ENCODE data around the gene CNTNAP2.

The CNTNAP2 gene

DNA sequence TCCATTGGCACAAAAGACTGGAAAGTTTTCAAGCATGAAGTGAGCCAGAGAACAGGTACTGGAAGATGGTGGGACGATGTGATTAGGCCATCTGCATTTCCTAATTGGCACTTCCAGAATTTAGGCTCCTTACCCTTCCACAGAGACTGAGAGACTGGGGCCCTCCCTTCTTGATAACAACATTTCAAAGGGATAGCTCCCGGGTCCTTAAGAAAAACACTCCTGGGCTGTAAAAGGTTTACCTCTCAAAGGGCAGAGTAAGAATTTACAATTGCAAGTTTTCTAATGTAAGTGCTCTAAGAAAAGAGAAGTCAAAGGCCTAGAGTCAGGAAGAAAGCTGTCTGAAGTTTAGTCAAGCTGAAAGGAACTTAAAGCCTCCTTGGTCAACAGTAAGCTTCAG is 1914.4 kb downstream of the CNTNAP2 start:
- H3K79me2 ChIP-seq (ENCODE audit: insufficient read depth, low read length) = no peaks in the 10 kb centered on the region
- H2AFZ ChIP-seq (ENCODE audit: low read depth, low read length) = no peak overlapping the region
- H3K4me2 ChIP-seq (ENCODE audit: insufficient read depth, low read length) = no peak overlapping the region
- no peak overlapping the region for H3K4me3 ChIP-seq (ENCODE audit: low read depth in 1 of 2, low read length in 2 of 2)
- ATAC-seq (ENCODE audit: insufficient read depth, low read depth) (no peak), DNase-seq (no peak)
- no peaks in the 10 kb centered on the region for H3K4me1 ChIP-seq (ENCODE audit: insufficient read depth, low read length)
- no peaks in the 10 kb centered on the region for H4K20me1 ChIP-seq (ENCODE audit: insufficient read depth, low read length)
- no peak overlapping the region for H3K27ac ChIP-seq (ENCODE audit: low read length)
- H3K9me3 ChIP-seq (ENCODE audit: insufficient read depth, low read length, severe bottlenecking) = no peaks in the 10 kb centered on the region
- H3K9ac ChIP-seq (ENCODE audit: low read depth, low read length) = no peak overlapping the region
- H3K36me3 ChIP-seq (ENCODE audit: insufficient read depth, low read length) = no peaks in the 10 kb centered on the region
- TF ChIP-seq, protein P1, sequence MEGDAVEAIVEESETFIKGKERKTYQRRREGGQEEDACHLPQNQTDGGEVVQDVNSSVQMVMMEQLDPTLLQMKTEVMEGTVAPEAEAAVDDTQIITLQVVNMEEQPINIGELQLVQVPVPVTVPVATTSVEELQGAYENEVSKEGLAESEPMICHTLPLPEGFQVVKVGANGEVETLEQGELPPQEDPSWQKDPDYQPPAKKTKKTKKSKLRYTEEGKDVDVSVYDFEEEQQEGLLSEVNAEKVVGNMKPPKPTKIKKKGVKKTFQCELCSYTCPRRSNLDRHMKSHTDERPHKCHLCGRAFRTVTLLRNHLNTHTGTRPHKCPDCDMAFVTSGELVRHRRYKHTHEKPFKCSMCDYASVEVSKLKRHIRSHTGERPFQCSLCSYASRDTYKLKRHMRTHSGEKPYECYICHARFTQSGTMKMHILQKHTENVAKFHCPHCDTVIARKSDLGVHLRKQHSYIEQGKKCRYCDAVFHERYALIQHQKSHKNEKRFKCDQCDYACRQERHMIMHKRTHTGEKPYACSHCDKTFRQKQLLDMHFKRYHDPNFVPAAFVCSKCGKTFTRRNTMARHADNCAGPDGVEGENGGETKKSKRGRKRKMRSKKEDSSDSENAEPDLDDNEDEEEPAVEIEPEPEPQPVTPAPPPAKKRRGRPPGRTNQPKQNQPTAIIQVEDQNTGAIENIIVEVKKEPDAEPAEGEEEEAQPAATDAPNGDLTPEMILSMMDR (IDR thresholded peaks at IDR 0.05; ENCODE audit: borderline replicate concordance, extremely low read depth, low read length, poor library complexity, severe bottlenecking) = no peak
- TF ChIP-seq EZH2 (IDR thresholded peaks at IDR 0.05; ENCODE audit: borderline replicate concordance, low read depth, low read length, severe bottlenecking) = no peak
- H3K27me3 ChIP-seq (ENCODE audit: insufficient read depth, low read length, poor library complexity) = no peaks in the 10 kb centered on the region

DNA sequence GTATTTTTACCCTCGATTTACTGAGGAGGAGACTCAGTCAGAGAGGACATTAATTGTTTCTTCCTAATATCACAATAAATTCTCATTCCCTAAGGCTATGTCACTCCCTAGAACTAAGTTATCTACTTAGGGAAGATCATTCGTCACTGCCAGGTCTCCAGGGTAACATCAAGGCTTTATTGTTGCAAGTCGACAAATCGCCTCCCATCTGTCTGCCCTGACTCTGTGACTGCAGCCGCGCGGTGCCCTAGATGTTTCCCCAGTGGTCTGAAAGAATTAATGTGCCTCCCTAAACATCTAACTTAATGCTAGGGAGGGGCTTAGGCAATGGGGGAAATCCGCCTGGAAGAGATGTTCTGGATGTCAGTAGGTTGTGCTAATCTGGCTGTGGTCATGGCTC is 1915.2 kb downstream of the CNTNAP2 start:
- no peak overlapping the region for H2AFZ ChIP-seq (ENCODE audit: low read depth, low read length)
- no peak overlapping the region for H3K9ac ChIP-seq (ENCODE audit: low read depth, low read length)
- H3K36me3 ChIP-seq (ENCODE audit: insufficient read depth, low read length) = no peaks in the 10 kb centered on the region
- DNase-seq = no peak
- H3K4me1 ChIP-seq (ENCODE audit: insufficient read depth, low read length) = no peaks in the 10 kb centered on the region
- no peak overlapping the region for H3K4me2 ChIP-seq (ENCODE audit: insufficient read depth, low read length)
- H4K20me1 ChIP-seq (ENCODE audit: insufficient read depth, low read length) = no peaks in the 10 kb centered on the region
- H3K79me2 ChIP-seq (ENCODE audit: insufficient read depth, low read length) = no peaks in the 10 kb centered on the region
- H3K9me3 ChIP-seq (ENCODE audit: insufficient read depth, low read length, severe bottlenecking) = no peaks in the 10 kb centered on the region
- no peak overlapping the region for H3K4me3 ChIP-seq (ENCODE audit: low read depth in 1 of 2, low read length in 2 of 2)
- no peaks in the 10 kb centered on the region for H3K27me3 ChIP-seq (ENCODE audit: insufficient read depth, low read length, poor library complexity)
- no peak for TF ChIP-seq EZH2 (IDR thresholded peaks at IDR 0.05; ENCODE audit: borderline replicate concordance, low read depth, low read length, severe bottlenecking)
- TF ChIP-seq, protein P1 (IDR thresholded peaks at IDR 0.05; ENCODE audit: borderline replicate concordance, extremely low read depth, low read length, poor library complexity, severe bottlenecking) = no peak
- no peak for ATAC-seq (ENCODE audit: insufficient read depth, low read depth)
- H3K27ac ChIP-seq (ENCODE audit: low read length) = no peak overlapping the region

DNA sequence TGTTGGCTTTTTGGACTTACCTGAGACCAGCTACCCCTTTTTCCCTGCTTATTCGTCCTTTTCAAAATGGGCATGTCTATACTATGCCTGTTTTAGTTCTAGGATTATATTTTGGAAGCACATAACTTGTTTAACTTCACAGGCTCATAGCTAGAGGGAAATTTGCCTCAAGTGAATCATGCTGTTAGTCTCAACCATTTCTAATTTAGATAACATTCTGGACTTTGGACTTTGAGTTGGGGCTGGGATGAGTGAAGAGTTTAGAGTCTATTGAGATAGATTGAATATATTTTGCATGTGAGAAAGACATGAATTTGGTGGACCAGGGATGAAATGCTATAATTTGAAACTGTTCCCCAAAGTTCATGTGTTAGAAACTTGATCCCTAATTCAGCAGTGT is 1919.3 kb downstream of the CNTNAP2 start:
- ATAC-seq (ENCODE audit: insufficient read depth, low read depth) (no peak), DNase-seq (no peak)
- Histone ChIP-seq H3K27me3 (ENCODE audit: insufficient read depth, low read length, poor library complexity) (no peaks in the 10 kb centered on the region), H3K36me3 (ENCODE audit: insufficient read depth, low read length) (no peaks in the 10 kb centered on the region), H3K27ac (ENCODE audit: low read length) (no peak overlapping the region), H3K9me3 (ENCODE audit: insufficient read depth, low read length, severe bottlenecking) (no peaks in the 10 kb centered on the region), H3K79me2 (ENCODE audit: insufficient read depth, low read length) (no peaks in the 10 kb centered on the region), H3K4me1 (ENCODE audit: insufficient read depth, low read length) (no peaks in the 10 kb centered on the region), H4K20me1 (ENCODE audit: insufficient read depth, low read length) (no peaks in the 10 kb centered on the region), H3K4me2 (ENCODE audit: insufficient read depth, low read length) (no peak overlapping the region), H2AFZ (ENCODE audit: low read depth, low read length) (no peak overlapping the region), H3K9ac (ENCODE audit: low read depth, low read length) (no peak overlapping the region), H3K4me3 (ENCODE audit: low read depth in 1 of 2, low read length in 2 of 2) (no peak overlapping the region)
- TF ChIP-seq EZH2 (IDR thresholded peaks at IDR 0.05; ENCODE audit: borderline replicate concordance, low read depth, low read length, severe bottlenecking) = no peak
- TF ChIP-seq, protein P1 (IDR thresholded peaks at IDR 0.05; ENCODE audit: borderline replicate concordance, extremely low read depth, low read length, poor library complexity, severe bottlenecking) = no peak

DNA sequence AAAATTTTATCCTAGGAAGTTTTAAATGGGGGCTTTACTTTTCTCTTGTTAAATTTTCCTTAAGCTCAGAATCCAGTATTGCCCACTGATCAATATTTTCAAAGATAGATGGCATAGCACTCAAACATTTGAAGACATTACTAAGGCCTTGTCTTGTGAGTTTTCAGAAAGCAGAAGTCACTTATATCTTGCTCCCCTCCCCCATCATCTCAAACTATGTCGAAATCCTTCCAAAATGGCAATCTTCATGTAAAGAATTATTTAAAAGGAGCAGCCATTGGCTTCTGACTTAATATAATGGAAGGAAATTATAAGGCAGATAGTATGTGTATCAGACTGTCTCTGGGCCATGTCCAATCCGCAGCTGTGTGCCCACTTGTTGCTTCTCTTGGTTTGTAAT is 1920.4 kb downstream of the CNTNAP2 start:
- Histone ChIP-seq H3K4me3 (ENCODE audit: low read depth in 1 of 2, low read length in 2 of 2) (no peak overlapping the region), H3K27ac (ENCODE audit: low read length) (no peak overlapping the region), H3K4me1 (ENCODE audit: insufficient read depth, low read length) (no peaks in the 10 kb centered on the region), H3K36me3 (ENCODE audit: insufficient read depth, low read length) (no peaks in the 10 kb centered on the region), H3K9ac (ENCODE audit: low read depth, low read length) (no peak overlapping the region), H3K4me2 (ENCODE audit: insufficient read depth, low read length) (no peak overlapping the region), H4K20me1 (ENCODE audit: insufficient read depth, low read length) (no peaks in the 10 kb centered on the region), H3K9me3 (ENCODE audit: insufficient read depth, low read length, severe bottlenecking) (no peaks in the 10 kb centered on the region), H2AFZ (ENCODE audit: low read depth, low read length) (no peak overlapping the region), H3K27me3 (ENCODE audit: insufficient read depth, low read length, poor library complexity) (no peaks in the 10 kb centered on the region), H3K79me2 (ENCODE audit: insufficient read depth, low read length) (no peaks in the 10 kb centered on the region)
- ATAC-seq (ENCODE audit: insufficient read depth, low read depth) (no peak), DNase-seq (no peak)
- TF ChIP-seq, protein P1 (IDR thresholded peaks at IDR 0.05; ENCODE audit: borderline replicate concordance, extremely low read depth, low read length, poor library complexity, severe bottlenecking) = no peak
- TF ChIP-seq EZH2 (IDR thresholded peaks at IDR 0.05; ENCODE audit: borderline replicate concordance, low read depth, low read length, severe bottlenecking) = no peak
